ENCODE results near the gene SOS1.

- no peak for TF ChIP-seq POLR2A (IDR thresholded peaks at IDR 0.05; ENCODE audit: low read length)
- no peak for TF ChIP-seq GATA1 (IDR thresholded peaks at IDR 0.05; ENCODE audit: low read depth, low read length)
Measured at GRCh38 chr2:39062320-39062719, 58.5 kb downstream of the SOS1 start.
